Tongue (tissue), 2 donors: ENCODE results near the gene CSNK2B. TPM values are rescaled to one million over a fixed set of nuclear protein-coding genes. Genes with fewer than 3 reads are reported as not detected.

ENCODE experiments used
- DNase-seq: peaks from one replicate; pipeline ENCODE4 v3.0.0-alpha.2; 2015
- total RNA-seq: library from RNA; depleted of rRNA; stranded (reverse); fragments of >200 nt; gene quantifications from one replicate; pipeline ENCODE4 v1.2.3, GENCODE V29; 2014

The CSNK2B gene
- total RNA-seq, 1 donor from 2014 or later: 92.1 TPM

- DNase-seq: no peak
Observed at GRCh38 chr6:31636698-31637596, 28.9 kb upstream of the CSNK2B start.

GRCh38 chr6:31639043-31639442 is 26.8 kb upstream of the CSNK2B start:
- DNase-seq: no peak

- no peak for DNase-seq
Observed at GRCh38 chr6:31639449-31639861, 26.4 kb upstream of the CSNK2B start.

- no peak for DNase-seq
Observed at GRCh38 chr6:31640612-31641011, 25.3 kb upstream of the CSNK2B start.

- DNase-seq: no peak
Observed at GRCh38 chr6:31641370-31641769, 24.5 kb upstream of the CSNK2B start.

- no peak for DNase-seq
Observed at GRCh38 chr6:31642798-31643570, 22.9 kb upstream of the CSNK2B start.

GRCh38 chr6:31643818-31644454 is 21.9 kb upstream of the CSNK2B start:
- no peak for DNase-seq

- DNase-seq: no peak
Observed at GRCh38 chr6:31645325-31645724, 20.6 kb upstream of the CSNK2B start.

DNA sequence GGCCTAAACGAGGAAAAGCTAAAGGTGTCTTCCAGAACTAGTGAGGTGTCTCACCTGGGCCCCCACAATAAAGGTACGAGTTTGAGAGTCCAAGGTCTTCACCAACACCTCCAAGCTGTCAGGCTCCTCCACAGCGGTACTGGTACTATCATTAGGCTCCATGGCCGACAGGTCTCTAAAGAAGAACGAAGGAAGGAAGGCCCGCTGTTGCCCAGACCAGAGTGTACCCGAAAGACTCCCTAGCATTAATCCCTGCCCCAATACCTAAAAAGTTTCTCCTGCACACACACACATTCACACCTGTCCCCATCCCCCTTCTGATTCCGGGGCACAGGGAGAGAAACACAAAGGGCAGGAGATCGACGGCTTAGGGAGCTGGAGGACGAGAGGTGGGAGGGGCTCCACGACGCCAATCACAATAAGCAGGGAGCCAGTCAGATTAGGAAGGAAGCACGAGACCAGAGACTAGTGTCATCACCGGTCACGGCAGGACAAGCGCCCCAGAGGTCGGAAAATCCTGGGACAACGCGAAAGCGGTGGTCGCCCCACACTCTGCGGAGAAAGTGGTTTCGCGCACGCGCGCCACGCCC is 14.2 kb upstream of the CSNK2B start:
- no peak for DNase-seq

GRCh38 chr6:31652925-31653724 is 12.8 kb upstream of the CSNK2B start:
- DNase-seq: no peak

- DNase-seq: no peak
Observed at GRCh38 chr6:31654574-31655348, 11.1 kb upstream of the CSNK2B start.

DNA sequence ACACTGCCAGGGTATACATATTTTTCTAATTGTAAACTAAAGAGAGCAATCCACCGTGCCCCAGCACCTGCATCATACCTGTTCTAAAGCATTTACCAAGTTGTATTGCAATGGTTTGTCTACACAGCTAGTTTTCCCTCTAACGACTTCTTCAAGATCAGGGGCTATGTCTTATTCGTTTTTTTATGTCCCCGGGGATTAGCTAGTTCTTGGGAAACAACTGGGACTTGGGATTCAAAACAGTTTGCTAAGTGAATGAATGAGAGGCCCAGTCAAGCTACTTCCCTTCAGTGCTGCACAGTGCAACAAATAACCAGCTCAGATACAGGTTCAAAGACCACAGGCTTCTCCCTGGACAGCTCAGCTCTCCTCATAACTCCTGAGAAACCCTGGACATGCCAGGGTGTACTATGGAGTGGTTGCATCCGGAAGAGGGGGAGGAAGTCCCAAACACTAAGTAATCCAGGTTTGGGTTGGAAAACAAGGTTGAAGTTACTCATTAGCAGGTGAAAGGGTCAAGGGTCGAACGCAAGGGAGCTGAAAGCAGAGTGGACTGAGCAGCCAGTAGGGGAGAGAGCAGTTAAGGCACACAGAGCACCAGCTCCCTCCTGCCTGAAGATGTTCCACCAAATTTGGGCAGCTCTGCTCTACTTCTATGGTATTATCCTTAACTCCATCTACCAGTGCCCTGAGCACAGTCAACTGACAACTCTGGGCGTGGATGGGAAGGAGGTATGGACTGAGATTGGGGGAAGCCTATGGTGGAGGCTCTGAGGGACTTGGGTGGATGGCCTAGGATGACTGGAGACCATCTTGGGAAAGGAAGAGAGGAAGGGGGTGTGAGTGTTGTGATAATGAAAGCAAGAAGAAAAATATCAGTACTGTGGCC is 10.3 kb upstream of the CSNK2B start, which contains the start of gene APOM:
Gene APOM (plus strand): TSS at position 546 of the 889 bp plus-strand sequence. CDS start 73 bp downstream, at position 619.
- no peak for DNase-seq

- DNase-seq: no peak
Observed at GRCh38 chr6:31657406-31658157, 8.3 kb upstream of the CSNK2B start.

DNA sequence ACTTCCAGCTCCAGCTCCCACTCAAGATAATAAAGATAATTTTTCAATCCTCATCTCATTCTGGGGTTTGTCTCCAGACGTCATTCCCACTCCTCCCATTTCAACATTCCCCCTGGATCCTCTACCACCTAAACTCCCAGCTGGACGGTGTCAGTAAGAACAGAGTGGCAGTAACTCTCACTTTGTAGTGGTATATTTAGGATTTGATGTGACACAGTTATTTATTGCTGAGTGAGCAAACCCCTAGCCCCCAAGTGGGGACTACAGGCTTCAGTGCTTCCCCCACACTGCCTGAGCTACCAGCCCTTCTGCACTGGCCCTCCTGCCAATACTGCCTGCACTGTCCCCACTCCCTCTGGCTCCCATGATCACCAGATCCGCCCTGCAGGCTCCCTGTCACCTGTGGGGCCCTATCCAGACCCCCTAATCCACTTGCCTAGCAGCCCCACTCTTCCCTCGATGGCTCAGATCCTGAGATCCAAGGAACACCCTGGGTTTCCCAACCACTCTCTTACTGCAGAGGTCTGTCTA is 7.7 kb upstream of the CSNK2B start:
- no peak for DNase-seq

GRCh38 chr6:31658983-31659648 is 6.8 kb upstream of the CSNK2B start:
- no peak for DNase-seq

- no peak for DNase-seq
Observed at GRCh38 chr6:31659649-31660380, 6.1 kb upstream of the CSNK2B start.
